ENCODE measurements around the gene SGPL1.

DNA sequence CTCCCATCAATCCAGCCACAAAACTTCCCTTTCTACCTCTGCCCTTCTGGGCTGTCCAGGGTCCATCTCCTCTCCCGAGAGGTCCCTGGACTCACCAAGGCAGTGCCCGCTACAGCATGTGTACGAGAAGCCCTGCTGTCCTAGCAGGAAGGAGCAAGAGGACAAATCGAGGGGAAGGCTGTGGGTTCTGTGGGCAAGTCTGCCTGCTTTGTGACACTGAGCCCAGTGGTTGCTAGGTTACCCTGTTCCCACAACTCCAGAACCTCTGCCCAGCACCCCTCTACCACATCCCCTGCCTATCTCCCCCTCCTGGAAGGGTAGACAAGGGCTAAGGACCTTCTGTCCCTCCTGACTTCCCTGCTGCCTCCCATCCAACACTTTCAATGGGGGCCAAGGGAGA is 30.6 kb upstream of the SGPL1 start, which contains the start of gene TBATA:
- no peak for TF ChIP-seq EZH2 (IDR thresholded peaks at IDR 0.05; ENCODE audit: borderline replicate concordance, insufficient read depth, low read length, poor library complexity, severe bottlenecking)
- no peak for TF ChIP-seq POLR2AphosphoS5 (IDR thresholded peaks at IDR 0.05)
- TF ChIP-seq, protein P1, sequence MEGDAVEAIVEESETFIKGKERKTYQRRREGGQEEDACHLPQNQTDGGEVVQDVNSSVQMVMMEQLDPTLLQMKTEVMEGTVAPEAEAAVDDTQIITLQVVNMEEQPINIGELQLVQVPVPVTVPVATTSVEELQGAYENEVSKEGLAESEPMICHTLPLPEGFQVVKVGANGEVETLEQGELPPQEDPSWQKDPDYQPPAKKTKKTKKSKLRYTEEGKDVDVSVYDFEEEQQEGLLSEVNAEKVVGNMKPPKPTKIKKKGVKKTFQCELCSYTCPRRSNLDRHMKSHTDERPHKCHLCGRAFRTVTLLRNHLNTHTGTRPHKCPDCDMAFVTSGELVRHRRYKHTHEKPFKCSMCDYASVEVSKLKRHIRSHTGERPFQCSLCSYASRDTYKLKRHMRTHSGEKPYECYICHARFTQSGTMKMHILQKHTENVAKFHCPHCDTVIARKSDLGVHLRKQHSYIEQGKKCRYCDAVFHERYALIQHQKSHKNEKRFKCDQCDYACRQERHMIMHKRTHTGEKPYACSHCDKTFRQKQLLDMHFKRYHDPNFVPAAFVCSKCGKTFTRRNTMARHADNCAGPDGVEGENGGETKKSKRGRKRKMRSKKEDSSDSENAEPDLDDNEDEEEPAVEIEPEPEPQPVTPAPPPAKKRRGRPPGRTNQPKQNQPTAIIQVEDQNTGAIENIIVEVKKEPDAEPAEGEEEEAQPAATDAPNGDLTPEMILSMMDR (IDR thresholded peaks at IDR 0.05; ENCODE audit: poor library complexity, severe bottlenecking), result no peak
- TF ChIP-seq RAD21 (conservative IDR thresholded peaks at IDR 0.05), result no peak
- no peak for TF ChIP-seq EP300 (conservative IDR thresholded peaks at IDR 0.05; ENCODE audit: poor library complexity, severe bottlenecking)
- no peak for TF ChIP-seq SMC3 (conservative IDR thresholded peaks at IDR 0.05; ENCODE audit: poor library complexity)
- no peak for TF ChIP-seq MXI1 (conservative IDR thresholded peaks at IDR 0.05; ENCODE audit: poor library complexity, severe bottlenecking)
- TF ChIP-seq TAF1 (IDR thresholded peaks at IDR 0.05; ENCODE audit: low read depth), result no peak

Data from neural cell (in vitro differentiated cells).